ENCODE results near the gene DHRS1.
A peak's percentile ranks its signal among the peaks of the same experiment; 100 is the strongest.

DHRS1 gene

GRCh38 chr14:24327303-24327702, 27.7 kb upstream of the DHRS1 start:
- DNase-seq = no peak

GRCh38 chr14:24325963-24326362, 26.4 kb upstream of the DHRS1 start:
- DNase-seq = no peak

- DNase-seq = no peak
Observed at GRCh38 chr14:24325041-24325530, 25.5 kb upstream of the DHRS1 start.

GRCh38 chr14:24324024-24324423, 24.4 kb upstream of the DHRS1 start:
- no peak for DNase-seq

GRCh38 chr14:24323341-24323740, 23.8 kb upstream of the DHRS1 start:
- no peak for DNase-seq

GRCh38 chr14:24322672-24323071, 23.1 kb upstream of the DHRS1 start:
- no peak for DNase-seq

- no peak for DNase-seq
Observed at GRCh38 chr14:24321212-24321975, 21.8 kb upstream of the DHRS1 start.

GRCh38 chr14:24317141-24317928, 17.8 kb upstream of the DHRS1 start:
- DNase-seq = no peak

- no peak for DNase-seq
Observed at GRCh38 chr14:24316597-24316950, 17.0 kb upstream of the DHRS1 start.

GRCh38 chr14:24315807-24316596, 16.4 kb upstream of the DHRS1 start:
- no peak for DNase-seq

GRCh38 chr14:24315243-24315806, 15.7 kb upstream of the DHRS1 start:
- no peak for DNase-seq

- DNase-seq = no peak
Observed at GRCh38 chr14:24314377-24315193, 15.0 kb upstream of the DHRS1 start.

- DNase-seq = no peak
Observed at GRCh38 chr14:24313913-24314312, 14.3 kb upstream of the DHRS1 start.

- DNase-seq = peak; percentile 60
Observed at GRCh38 chr14:24312736-24313507, 13.3 kb upstream of the DHRS1 start.

GRCh38 chr14:24311837-24312615, 12.4 kb upstream of the DHRS1 start:
- DNase-seq = peak; percentile 29

GRCh38 chr14:24310646-24311604, 11.3 kb upstream of the DHRS1 start, which contains the start of gene LTB4R:
TSS of gene LTB4R (plus strand) at chr14:24311502. CDS start at chr14:24315652, 4,150 bp downstream.
- peak; percentile 77 for DNase-seq

- no peak for DNase-seq
Observed at GRCh38 chr14:24310265-24310645, 10.7 kb upstream of the DHRS1 start.

GRCh38 chr14:24309538-24310264, 10.1 kb upstream of the DHRS1 start, which contains the start of gene LTB4R2:
TSS of gene LTB4R2 (plus strand) at chr14:24310140. CDS start at chr14:24310665, 525 bp downstream.
- DNase-seq = no peak
